Endothelial cell of umbilical vein (primary cell): Measurements from ENCODE around the gene RADIL. TPM values are rescaled to one million over a fixed set of nuclear protein-coding genes. Genes with fewer than 3 reads are reported as not detected.

Source experiments
- BruUV-seq: library from RNA; stranded (reverse); fragments of 400-500 nt; replicated peaks from 2 replicates; lab custom pipeline; 2021; lab: Mats Ljungman, UMichigan
- CTCF ChIA-PET: fragments of 300-600, 350-600 bp; sonication (Branson Sonifier 250); formaldehyde crosslinking; loops from one replicate; lab custom pipeline; 2021; ENCODE audit warnings: antibody characterized with exemption, inconsistent platforms; lab: Charles Lee
- POLR2A ChIA-PET: fragments of 300-600, 350-600 bp; sonication (Branson Sonifier 250); formaldehyde crosslinking; loops from one replicate; lab custom pipeline; 2021; ENCODE audit warnings: antibody characterized with exemption, inconsistent platforms; lab: Charles Lee
- DNase-seq: peaks from one replicate; pipeline ENCODE4 v3.0.0-alpha.2; 2011; ENCODE audit warnings: low read depth, low spot score
- FAIRE-seq: peaks from 2 replicates; lab custom pipeline; 2011; peaks lifted over from hg19 to GRCh38; lab: Jason Lieb, UNC
- H2AFZ ChIP-seq: 2 replicates; pipeline ENCODE4 v1.6.0; 2012; ENCODE audit warnings: low read depth, low read length, control low read depth, inconsistent platforms
- H3K27ac ChIP-seq: 2 replicates; pipeline ENCODE4 v1.5.1; 2011; ENCODE audit warnings: low read depth, mild to moderate bottlenecking, control low read depth, low read length, moderate library complexity; ENCODE audit not compliant: insufficient read depth
- H3K27me3 ChIP-seq, 2 experiments: 2 replicates each; pipeline versions ENCODE4 v1.6.0 to v1.6.1; 2011; ENCODE audit warnings: low read length in 2 of 2, mixed read lengths in 1 of 2; ENCODE audit not compliant: control insufficient read depth in 2 of 2, insufficient read depth in 2 of 2
- H3K36me3 ChIP-seq, 2 experiments: 2 replicates in 1 of 2; 3 replicates in 1 of 2; pipeline ENCODE4 v1.5.1; 2011; ENCODE audit warnings: low read length in 2 of 2, mild to moderate bottlenecking in 1 of 2, moderate library complexity in 1 of 2; ENCODE audit not compliant: control insufficient read depth in 2 of 2, insufficient read depth in 2 of 2; ENCODE audit errors: extremely low read depth in 1 of 2
- H3K4me1 ChIP-seq: 3 replicates; pipeline ENCODE4 v1.5.1; 2011; ENCODE audit warnings: mild to moderate bottlenecking, low read length; ENCODE audit not compliant: control insufficient read depth, insufficient read depth; ENCODE audit errors: extremely low read depth
- H3K4me2 ChIP-seq: 2 replicates; pipeline ENCODE4 v1.6.1; 2011; ENCODE audit warnings: low read length, control low read depth, mixed read lengths; ENCODE audit not compliant: insufficient read depth
- H3K4me3 ChIP-seq, 3 experiments: fragments of 200-600 bp in 1 of 3; sonication (generic), shearing (Covaris generic) in 1 of 3; replicated peaks in 1 of 3; 2 replicates each; pipeline ENCODE4 v1.5.1; 2011 to 2016; ENCODE audit warnings: control low read depth in 3 of 3, low read length in 3 of 3, mild to moderate bottlenecking in 2 of 3, inconsistent platforms in 1 of 3, low read depth in 1 of 3, moderate library complexity in 1 of 3; ENCODE audit not compliant: insufficient read depth in 1 of 3
- H3K79me2 ChIP-seq: 2 replicates; pipeline ENCODE4 v1.6.0; 2012; ENCODE audit warnings: low read length, inconsistent platforms; ENCODE audit not compliant: control insufficient read depth, insufficient read depth
- H3K9ac ChIP-seq: replicated peaks from 2 replicates; pipeline ENCODE3; 2011; ENCODE audit warnings: low read length, control low read depth; ENCODE audit not compliant: insufficient read depth; ENCODE audit errors: extremely low read depth
- H3K9me1 ChIP-seq: replicated peaks from 3 replicates; pipeline ENCODE4 v1.6.0; 2011; ENCODE audit warnings: mild to moderate bottlenecking, low read length; ENCODE audit not compliant: control insufficient read depth, insufficient read depth; ENCODE audit errors: extremely low read depth
- H3K9me3 ChIP-seq: replicated peaks from 2 replicates; pipeline ENCODE4 v1.5.1; 2012; ENCODE audit warnings: low read length, inconsistent platforms; ENCODE audit not compliant: control insufficient read depth, insufficient read depth
- H4K20me1 ChIP-seq: replicated peaks from 2 replicates; pipeline ENCODE3; 2011; ENCODE audit warnings: mild to moderate bottlenecking, low read length; ENCODE audit not compliant: control insufficient read depth, insufficient read depth; ENCODE audit errors: extremely low read depth
- CTCF ChIP-seq, 2 donors: IDR thresholded peaks; 1 replicate in 1 of 2; 2 replicates in 1 of 2; pipeline ENCODE4 v1.5.1; 2011; ENCODE audit warnings: low read length in 2 of 2, mild to moderate bottlenecking in 2 of 2, moderate library complexity in 2 of 2, control low read depth in 1 of 2, inconsistent platforms in 1 of 2, low read depth in 1 of 2; ENCODE audit not compliant: insufficient read depth in 1 of 2; ENCODE audit errors: extremely low read depth in 1 of 2
- EZH2 ChIP-seq: IDR thresholded peaks from 2 replicates; pipeline ENCODE4 v1.6.1; 2012; ENCODE audit warnings: borderline replicate concordance, low read depth, mild to moderate bottlenecking, moderate library complexity, low read length, inconsistent platforms; ENCODE audit not compliant: severe bottlenecking
- FOS ChIP-seq: IDR thresholded peaks from 2 replicates; pipeline ENCODE4 v1.6.1; 2011; ENCODE audit warnings: mild to moderate bottlenecking, low read length, moderate library complexity, borderline replicate concordance; ENCODE audit not compliant: insufficient read depth
- GATA2 ChIP-seq: IDR thresholded peaks from 2 replicates; pipeline ENCODE4 v1.7.0; 2011; ENCODE audit warnings: low read depth, mild to moderate bottlenecking, moderate library complexity, mixed read lengths, low read length; ENCODE audit not compliant: insufficient read length, insufficient read depth
- JUN ChIP-seq: IDR thresholded peaks from 2 replicates; pipeline ENCODE4 v1.6.1; 2011; ENCODE audit warnings: borderline replicate concordance, low read depth; ENCODE audit not compliant: insufficient read length, insufficient read depth
- MYC ChIP-seq: IDR thresholded peaks from one replicate; pipeline ENCODE4 v1.6.1; 2011; ENCODE audit warnings: mild to moderate bottlenecking, low read depth, low read length
- POLR2A ChIP-seq: IDR thresholded peaks from 2 replicates; pipeline ENCODE4 v1.6.1; 2012; ENCODE audit warnings: low read depth, mild to moderate bottlenecking, control low read depth, low read length
- POLR2AphosphoS5 ChIP-seq: IDR thresholded peaks from 2 replicates; pipeline ENCODE4 v1.6.1; 2012; ENCODE audit warnings: low read depth, mild to moderate bottlenecking, control low read depth, low read length, moderate library complexity; ENCODE audit not compliant: insufficient read depth
- dilution Hi-C: fragments of 300-500 bp; cut with MboI; formaldehyde crosslinking; loops from one replicate; pipeline ENCODE4 v1.15.0; 2019; ENCODE audit warnings: low sequenced_read_pairs; ENCODE audit not compliant: extremely low pct_ligation_motif_present
- intact Hi-C: fragments of 100-400 bp; cut with micrococcal nuclease; formaldehyde crosslinking; loops from one replicate; pipeline ENCODE4 v1.10.0; 2022
- polyA plus RNA-seq, 4 experiments: library from polyadenylated mRNA; depleted of rRNA in 3 of 4; stranded (reverse) in 3 of 4; unstranded in 1 of 4; fragments of >200 nt; gene quantifications; 2 replicates each; pipeline versions ENCODE4 v1.2.1 to v1.2.3, GENCODE V29; 2011 to 2012; ENCODE audit warnings: missing spikeins in 1 of 4
- total RNA-seq: library from RNA; stranded (reverse); gene quantifications from 2 replicates; pipeline ENCODE4 v1.2.3, GENCODE V29; 2021
- TF ChIP-seq, protein P1 (sequence below): IDR thresholded peaks from 2 replicates; pipeline ENCODE4 v1.6.1; 2011; ENCODE audit not compliant: insufficient read depth, insufficient read length

The RADIL gene
- total and polyA plus RNA-seq, 2 donors (not counting 3 experiments of a cell fraction or from before 2014, with no cell fraction given) = 1.2 to 2.5 TPM

DNA sequence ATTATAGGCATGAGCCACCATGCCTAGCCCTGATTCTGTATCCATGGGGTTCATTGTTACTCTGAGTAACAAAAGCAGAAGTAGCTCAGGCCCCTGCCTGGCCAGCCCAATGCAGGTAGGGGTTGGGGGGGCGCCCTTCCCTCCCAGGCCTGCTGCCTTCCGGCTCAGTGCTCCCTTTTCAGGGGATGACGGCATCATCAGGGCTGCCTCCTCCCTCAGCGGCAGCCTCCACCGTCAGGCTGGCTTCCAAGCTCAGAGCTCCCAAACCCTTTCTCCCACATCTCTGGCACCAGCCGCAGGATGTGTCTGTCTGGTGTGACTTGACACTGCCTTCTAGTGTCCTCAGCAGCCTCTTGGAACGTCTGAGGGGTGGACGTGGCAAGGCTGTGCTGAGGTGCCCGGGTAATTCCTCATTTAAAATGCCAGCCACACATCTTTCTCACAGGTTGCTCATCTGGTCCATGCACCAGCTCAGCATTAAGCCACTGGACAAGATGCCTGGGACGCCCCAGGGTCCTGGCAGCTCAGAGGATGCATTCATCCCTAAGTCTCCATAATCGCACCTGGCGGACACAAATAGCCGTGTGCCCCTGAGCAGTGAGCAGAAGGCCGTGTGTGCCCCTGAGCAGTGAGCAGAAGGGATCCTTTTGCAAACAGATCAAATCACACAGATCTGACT is 59.9 kb downstream of the RADIL start:
- dilution Hi-C loops = no loop called here
- Histone ChIP-seq H3K4me1 (no peaks in the 10 kb centered on the region), H3K4me2 (no peak overlapping the region), H3K9me1 (no peaks in the 10 kb centered on the region), H3K9ac (no peak overlapping the region), H4K20me1 (no peaks in the 10 kb centered on the region), H3K9me3 (no peaks in the 10 kb centered on the region), H3K27ac (no peak overlapping the region), H3K4me3 (no peak overlapping the region), H3K27me3 (no peaks in the 10 kb centered on the region), H3K36me3 (no peaks in the 10 kb centered on the region), H3K79me2 (no peaks in the 10 kb centered on the region), H2AFZ (no peak overlapping the region)
- DNase-seq (no peak), FAIRE-seq (no peak)
- CTCF ChIA-PET = no interaction called here
- BruUV-seq = no TSS peak
- POLR2A ChIA-PET = no interaction called here
- intact Hi-C loops = no loop called here
- TF ChIP-seq FOS = no peak
- TF ChIP-seq JUN = no peak
- no peak for TF ChIP-seq MYC
- TF ChIP-seq EZH2 = no peak
- TF ChIP-seq GATA2 = no peak
- no peak for TF ChIP-seq POLR2A
- no peak for TF ChIP-seq POLR2AphosphoS5
- TF ChIP-seq, protein P1, sequence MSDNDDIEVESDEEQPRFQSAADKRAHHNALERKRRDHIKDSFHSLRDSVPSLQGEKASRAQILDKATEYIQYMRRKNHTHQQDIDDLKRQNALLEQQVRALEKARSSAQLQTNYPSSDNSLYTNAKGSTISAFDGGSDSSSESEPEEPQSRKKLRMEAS = no peak
- TF ChIP-seq CTCF (IDR thresholded peaks at IDR 0.05; ENCODE audit: extremely low read depth in 1 of 2, insufficient read depth in 1 of 2, low read depth in 1 of 2, low read length in 2 of 2) = no peak
